HEK293 (cell line): ENCODE measurements around the gene METTL26.
A peak's percentile ranks its signal among the peaks of the same experiment; 100 is the strongest.

Source experiments
- HIC1 ChIP-seq: fragments of 450-650 bp; formaldehyde crosslinking; IDR thresholded peaks from 2 replicates; pipeline ENCODE4 v1.5.1; 2016; ENCODE audit warnings: missing biosample characterization, missing genetic modification characterization
- KLF7 ChIP-seq: fragments of 450-650 bp; formaldehyde crosslinking; IDR thresholded peaks from 2 replicates; pipeline ENCODE4 v1.5.1; 2016; ENCODE audit warnings: missing biosample characterization, missing genetic modification characterization, borderline replicate concordance
- PBX3 ChIP-seq: sonication (generic); formaldehyde crosslinking; IDR thresholded peaks from 2 replicates; pipeline ENCODE4 v1.8.1; 2022; ENCODE audit warnings: mild to moderate bottlenecking, moderate library complexity, missing genetic modification reagents
- REST ChIP-seq: fragments of 450-650 bp; formaldehyde crosslinking; IDR thresholded peaks from 2 replicates; pipeline ENCODE4 v1.5.1; 2016; ENCODE audit warnings: missing biosample characterization, missing genetic modification characterization
- SP2 ChIP-seq: fragments of 450-650 bp; formaldehyde crosslinking; IDR thresholded peaks from 2 replicates; pipeline ENCODE4 v1.5.1; 2016; ENCODE audit warnings: missing biosample characterization, missing genetic modification characterization
- ZBTB1 ChIP-seq: fragments of 450-650 bp; formaldehyde crosslinking; IDR thresholded peaks from 2 replicates; pipeline ENCODE4 v1.5.1; 2016; ENCODE audit warnings: missing biosample characterization, missing genetic modification characterization
- ZBTB21 ChIP-seq: fragments of 450-650 bp; formaldehyde crosslinking; IDR thresholded peaks from 2 replicates; pipeline ENCODE4 v1.5.1; 2017; ENCODE audit warnings: missing biosample characterization, missing genetic modification characterization
- ZBTB26 ChIP-seq: fragments of 450-650 bp; formaldehyde crosslinking; optimal IDR thresholded peaks from 2 replicates; pipeline ENCODE3; 2016; ENCODE audit warnings: missing biosample characterization, mild to moderate bottlenecking, missing genetic modification characterization
- ZBTB44 ChIP-seq: fragments of 450-650 bp; IDR thresholded peaks from 2 replicates; pipeline ENCODE4 v1.5.1; 2018; ENCODE audit warnings: missing biosample characterization, mild to moderate bottlenecking, missing genetic modification characterization
- ZFP41 ChIP-seq: fragments of 450-650 bp; formaldehyde crosslinking; IDR thresholded peaks from 2 replicates; pipeline ENCODE4 v1.5.1; 2016; ENCODE audit warnings: missing biosample characterization, missing genetic modification characterization, borderline replicate concordance
- ZNF169 ChIP-seq: fragments of 450-650 bp; formaldehyde crosslinking; IDR thresholded peaks from 2 replicates; pipeline ENCODE4 v1.5.1; 2016; ENCODE audit warnings: missing biosample characterization, missing genetic modification characterization
- ZNF174 ChIP-seq: fragments of 450-650 bp; formaldehyde crosslinking; IDR thresholded peaks from 2 replicates; pipeline ENCODE4 v1.5.0; 2017; ENCODE audit warnings: missing biosample characterization, mild to moderate bottlenecking, missing genetic modification characterization
- ZNF18 ChIP-seq: fragments of 450-650 bp; formaldehyde crosslinking; IDR thresholded peaks from 2 replicates; pipeline ENCODE4 v1.5.1; 2016; ENCODE audit warnings: missing biosample characterization, missing genetic modification characterization
- ZNF223 ChIP-seq: fragments of 450-650 bp; formaldehyde crosslinking; IDR thresholded peaks from 2 replicates; pipeline ENCODE4 v1.5.1; 2016; ENCODE audit warnings: missing biosample characterization, missing genetic modification characterization
- ZNF24 ChIP-seq: fragments of 450-650 bp; formaldehyde crosslinking; IDR thresholded peaks from 2 replicates; pipeline ENCODE4 v1.5.1; 2016; ENCODE audit warnings: missing biosample characterization, missing genetic modification characterization
- ZNF26 ChIP-seq: fragments of 450-650 bp; formaldehyde crosslinking; IDR thresholded peaks from 2 replicates; pipeline ENCODE4 v1.5.1; 2016; ENCODE audit warnings: missing biosample characterization, missing genetic modification characterization
- ZNF311 ChIP-seq: fragments of 450-650 bp; formaldehyde crosslinking; IDR thresholded peaks from 2 replicates; pipeline ENCODE4 v1.5.1; 2017; ENCODE audit warnings: missing biosample characterization, missing genetic modification characterization, borderline replicate concordance
- ZNF37A ChIP-seq: fragments of 450-650 bp; IDR thresholded peaks from 2 replicates; pipeline ENCODE4 v1.5.1; 2018; ENCODE audit warnings: missing biosample characterization, missing genetic modification characterization
- ZNF529 ChIP-seq: fragments of 450-650 bp; formaldehyde crosslinking; IDR thresholded peaks from 2 replicates; pipeline ENCODE4 v1.5.1; 2017; ENCODE audit warnings: missing genetic modification characterization, missing biosample characterization; ENCODE audit not compliant: insufficient replicate concordance
- ZNF530 ChIP-seq: fragments of 450-650 bp; formaldehyde crosslinking; IDR thresholded peaks from 2 replicates; pipeline ENCODE4 v1.5.1; 2016; ENCODE audit warnings: low read depth, missing biosample characterization, missing genetic modification characterization
- ZNF544 ChIP-seq: fragments of 450-650 bp; formaldehyde crosslinking; IDR thresholded peaks from 2 replicates; pipeline ENCODE4 v1.5.0; 2017; ENCODE audit warnings: missing biosample characterization, missing genetic modification characterization
- ZNF701 ChIP-seq: fragments of 450-650 bp; formaldehyde crosslinking; IDR thresholded peaks from 2 replicates; pipeline ENCODE4 v1.5.1; 2016; ENCODE audit warnings: missing biosample characterization, missing genetic modification characterization
- ZNF76 ChIP-seq: fragments of 450-650 bp; formaldehyde crosslinking; IDR thresholded peaks from 2 replicates; pipeline ENCODE4; 2016; ENCODE audit warnings: low read depth, missing biosample characterization, missing genetic modification characterization, borderline replicate concordance
- ZSCAN16 ChIP-seq: fragments of 450-650 bp; formaldehyde crosslinking; IDR thresholded peaks from 2 replicates; pipeline ENCODE4 v1.5.1; 2016; ENCODE audit warnings: missing biosample characterization, missing genetic modification characterization
- ZSCAN30 ChIP-seq: fragments of 450-650 bp; IDR thresholded peaks from 2 replicates; pipeline ENCODE4 v1.5.1; 2018; ENCODE audit warnings: missing biosample characterization, mild to moderate bottlenecking, missing genetic modification characterization, moderate library complexity
- ZXDB ChIP-seq: fragments of 450-650 bp; formaldehyde crosslinking; IDR thresholded peaks from 2 replicates; pipeline ENCODE4 v1.5.1; 2016; ENCODE audit warnings: missing biosample characterization, missing genetic modification characterization

METTL26 gene

GRCh38 chr16:641326-642188 lies 5.5 kb upstream of the METTL26 start, which contains the start of gene MCRIP2 (continued):
- TF ChIP-seq ZBTB26: peak; percentile 41
- no peak for TF ChIP-seq ZBTB21 (tag by site-specific recombination)
- no peak for TF ChIP-seq ZNF26 (tag by site-specific recombination)
- TF ChIP-seq ZBTB44: 0 out of 2 replicates have a peak, but pooled peaks have one; percentile 28
- TF ChIP-seq ZSCAN30: peak; percentile 68; the same call in 1 of the 2 replicates
- TF ChIP-seq ZBTB1: no peak
- TF ChIP-seq ZNF544 (tag by site-specific recombination): no peak
- no peak for TF ChIP-seq ZNF18 (tag by site-specific recombination)
- TF ChIP-seq ZNF701 (tag by site-specific recombination): no peak
- TF ChIP-seq PBX3 (CRISPR knock-in tag): no peak
- TF ChIP-seq ZSCAN16 (tag by site-specific recombination): no peak
- no peak for TF ChIP-seq ZFP41 (tag by site-specific recombination)
- TF ChIP-seq SP2 (tag by site-specific recombination): peak; percentile 59
- no peak for TF ChIP-seq ZNF174
- no peak for TF ChIP-seq KLF7 (tag by site-specific recombination)
- TF ChIP-seq ZNF311 (tag by site-specific recombination): no peak
- no peak for TF ChIP-seq ZNF529 (tag by site-specific recombination)
- no peak for TF ChIP-seq ZNF76
- no peak for TF ChIP-seq ZNF24 (tag by site-specific recombination)
- TF ChIP-seq ZNF169 (tag by site-specific recombination): no peak
- TF ChIP-seq ZNF37A: no peak
- no peak for TF ChIP-seq ZNF223
- 0 out of 2 replicates have a peak, but pooled peaks have one; percentile 52 for TF ChIP-seq HIC1
- no peak for TF ChIP-seq REST (tag by site-specific recombination)
- peak; percentile 74 for TF ChIP-seq ZXDB (tag by site-specific recombination)
- no peak for TF ChIP-seq ZNF530
